Medulla oblongata (tissue), 1 donor: Measurements from ENCODE around the gene SIM1.

Source experiments
- DNase-seq: peaks from one replicate; pipeline ENCODE4 v3.0.0-alpha.2; 2015; ENCODE audit errors: extremely low spot score

SIM1 gene

GRCh38 chr6:100464903-100465700, at the start of gene SIM1:
SIM1 (minus strand) TSS chr6:100464921; CDS start chr6:100463468, 1,453 bp downstream.
- DNase-seq, result no peak

- no peak for DNase-seq
Observed at GRCh38 chr6:100512203-100512862, 47.6 kb upstream of the SIM1 start.

GRCh38 chr6:100509101-100509500, 44.4 kb upstream of the SIM1 start:
- no peak for DNase-seq

- no peak for DNase-seq
Observed at GRCh38 chr6:100506651-100507050, 41.9 kb upstream of the SIM1 start.

GRCh38 chr6:100504786-100505737, 40.3 kb upstream of the SIM1 start:
- no peak for DNase-seq

- DNase-seq, result no peak
Observed at GRCh38 chr6:100503043-100503705, 38.5 kb upstream of the SIM1 start.

GRCh38 chr6:100493206-100493888, 28.6 kb upstream of the SIM1 start:
- DNase-seq, result no peak

GRCh38 chr6:100491952-100492670, 27.4 kb upstream of the SIM1 start:
- no peak for DNase-seq

- DNase-seq, result no peak
Observed at GRCh38 chr6:100490065-100490464, 25.3 kb upstream of the SIM1 start.

- no peak for DNase-seq
Observed at GRCh38 chr6:100488244-100488643, 23.5 kb upstream of the SIM1 start.

- DNase-seq, result no peak
Observed at GRCh38 chr6:100487638-100488037, 22.9 kb upstream of the SIM1 start.

GRCh38 chr6:100485268-100485667, 20.5 kb upstream of the SIM1 start:
- no peak for DNase-seq

- no peak for DNase-seq
Observed at GRCh38 chr6:100484474-100484873, 19.8 kb upstream of the SIM1 start.

GRCh38 chr6:100482698-100483097, 18.0 kb upstream of the SIM1 start:
- no peak for DNase-seq

GRCh38 chr6:100479179-100480035, 14.7 kb upstream of the SIM1 start:
- DNase-seq, result peak; percentile 60

GRCh38 chr6:100475554-100476320, 11.0 kb upstream of the SIM1 start:
- no peak for DNase-seq

- no peak for DNase-seq
Observed at GRCh38 chr6:100473182-100473581, 8.5 kb upstream of the SIM1 start.

- DNase-seq, result no peak
Observed at GRCh38 chr6:100472674-100473073, 8.0 kb upstream of the SIM1 start.
